B cell (primary cell): ENCODE measurements around the gene HGFAC.

Source experiments
- EZH2 ChIP-seq: IDR thresholded peaks from 2 replicates; pipeline ENCODE4 v1.6.1; 2012; ENCODE audit warnings: borderline replicate concordance, low read depth, mild to moderate bottlenecking, moderate library complexity, low read length; ENCODE audit not compliant: insufficient read depth, poor library complexity, severe bottlenecking
- TF ChIP-seq, protein P1 (sequence below): fragments of 200-600 bp; IDR thresholded peaks from one replicate; pipeline ENCODE4 v1.8.0; 2022; ENCODE audit warnings: antibody characterized with exemption, mild to moderate bottlenecking

DNA sequence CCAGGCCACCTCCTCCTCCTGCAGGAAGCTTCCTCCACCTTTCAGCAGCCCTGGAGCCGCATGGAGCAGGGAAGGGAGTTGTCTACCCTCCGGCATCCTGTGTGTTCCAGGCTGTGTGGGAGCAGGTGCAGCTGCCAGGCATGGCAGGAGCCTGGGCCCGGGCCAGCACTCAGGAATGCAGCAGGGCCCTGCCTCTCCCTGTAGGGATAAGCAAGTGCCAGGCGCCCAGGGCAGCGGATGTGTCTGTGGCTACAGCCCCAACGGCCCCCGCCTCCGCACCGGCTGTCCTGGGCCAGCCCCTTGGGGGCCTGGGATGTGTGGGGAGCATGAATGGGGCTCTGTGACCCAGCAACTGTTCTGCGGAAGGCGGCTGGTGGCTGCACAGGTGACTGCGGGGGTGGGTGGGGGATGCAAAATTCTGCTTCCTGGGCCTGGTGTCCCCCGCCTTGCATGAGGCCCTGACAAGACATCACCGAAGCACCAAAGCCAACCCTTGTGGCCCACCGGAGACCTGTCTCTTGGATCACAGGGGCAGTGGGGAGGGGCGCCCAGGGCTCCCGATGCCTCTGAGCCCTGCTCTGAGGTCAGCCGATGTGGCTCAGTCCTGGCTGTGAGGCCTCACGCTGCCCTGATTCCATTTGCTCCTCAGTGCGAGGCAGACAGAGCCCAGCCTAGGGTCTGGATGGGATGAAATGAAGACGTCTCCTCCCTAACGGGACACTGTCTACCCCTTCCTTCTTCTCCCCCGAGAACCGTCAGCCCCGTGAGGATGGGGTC is 19.9 kb downstream of the HGFAC start:
- TF ChIP-seq EZH2 = no peak
- TF ChIP-seq, protein P1, sequence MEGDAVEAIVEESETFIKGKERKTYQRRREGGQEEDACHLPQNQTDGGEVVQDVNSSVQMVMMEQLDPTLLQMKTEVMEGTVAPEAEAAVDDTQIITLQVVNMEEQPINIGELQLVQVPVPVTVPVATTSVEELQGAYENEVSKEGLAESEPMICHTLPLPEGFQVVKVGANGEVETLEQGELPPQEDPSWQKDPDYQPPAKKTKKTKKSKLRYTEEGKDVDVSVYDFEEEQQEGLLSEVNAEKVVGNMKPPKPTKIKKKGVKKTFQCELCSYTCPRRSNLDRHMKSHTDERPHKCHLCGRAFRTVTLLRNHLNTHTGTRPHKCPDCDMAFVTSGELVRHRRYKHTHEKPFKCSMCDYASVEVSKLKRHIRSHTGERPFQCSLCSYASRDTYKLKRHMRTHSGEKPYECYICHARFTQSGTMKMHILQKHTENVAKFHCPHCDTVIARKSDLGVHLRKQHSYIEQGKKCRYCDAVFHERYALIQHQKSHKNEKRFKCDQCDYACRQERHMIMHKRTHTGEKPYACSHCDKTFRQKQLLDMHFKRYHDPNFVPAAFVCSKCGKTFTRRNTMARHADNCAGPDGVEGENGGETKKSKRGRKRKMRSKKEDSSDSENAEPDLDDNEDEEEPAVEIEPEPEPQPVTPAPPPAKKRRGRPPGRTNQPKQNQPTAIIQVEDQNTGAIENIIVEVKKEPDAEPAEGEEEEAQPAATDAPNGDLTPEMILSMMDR = no peak
